ENCODE measurements around the gene G6PC1.
"Not testable (repeated sequence)": the region's sequence is repeated elsewhere in the genome, so short reads cannot be mapped to it uniquely, and the experiment has no call there.

The G6PC1 gene

DNA sequence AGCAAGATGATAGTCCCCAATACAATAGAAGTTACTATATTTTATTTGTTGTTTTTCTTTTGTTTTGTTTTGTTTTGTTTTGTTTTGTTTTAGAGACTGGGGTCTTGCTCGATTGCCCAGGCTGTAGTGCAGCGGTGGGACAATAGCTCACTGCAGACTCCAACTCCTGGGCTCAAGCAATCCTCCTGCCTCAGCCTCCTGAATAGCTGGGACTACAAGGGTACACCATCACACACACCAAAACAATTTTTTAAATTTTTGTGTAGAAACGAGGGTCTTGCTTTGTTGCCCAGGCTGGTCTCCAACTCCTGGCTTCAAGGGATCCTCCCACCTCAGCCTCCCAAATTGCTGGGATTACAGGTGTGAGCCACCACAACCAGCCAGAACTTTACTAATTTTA lies 618 bp upstream of the G6PC1 start:
- ATAC-seq (replicated peaks); H3K36me3 Mint-ChIP-seq (ENCODE audit: insufficient read depth); H3K4me3 Mint-ChIP-seq; DNase-seq; H3K4me1 Mint-ChIP-seq (ENCODE audit: low read depth in 2 of 2); H3K9me3 Mint-ChIP-seq; H3K27ac Mint-ChIP-seq: not testable (repeated sequence)
- H3K27me3 Mint-ChIP-seq: peaks cover 14 to 76% of the 10 kb centered on the region in 2 donors

DNA sequence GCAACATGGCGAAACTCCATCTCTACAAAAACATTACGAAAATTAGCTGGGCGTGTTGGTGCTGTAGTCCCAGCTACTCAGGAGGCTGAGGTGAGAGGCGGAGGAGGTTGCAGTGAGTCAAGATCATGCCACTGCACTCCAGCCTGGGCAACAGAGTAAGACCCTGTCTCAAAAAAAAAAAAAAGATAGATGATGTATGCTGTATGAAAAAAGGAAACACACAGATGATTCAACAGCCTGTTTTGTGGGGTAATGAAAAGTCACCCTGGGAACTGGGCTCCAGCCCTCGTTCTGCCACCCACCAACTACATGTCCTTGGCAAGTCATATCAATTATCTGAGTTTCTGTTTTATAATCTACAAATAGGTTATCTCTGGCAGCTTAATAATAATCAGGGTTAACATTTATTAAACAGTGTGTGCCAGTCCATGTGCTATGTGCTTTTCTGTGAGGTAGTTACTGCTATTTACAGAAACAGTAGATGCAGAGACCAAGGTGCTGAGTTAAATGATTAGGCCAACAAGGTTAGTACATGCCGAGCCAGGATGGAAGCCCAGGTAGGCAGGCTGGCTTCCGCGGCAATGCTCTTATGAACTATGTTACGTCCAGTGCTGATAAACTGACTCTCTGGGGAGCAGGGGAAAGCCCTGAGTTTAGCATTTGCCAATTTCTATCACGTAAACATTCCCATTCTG lies 1.1 kb downstream of the G6PC1 start:
- Mint-ChIP-seq H3K36me3 (ENCODE audit: insufficient read depth) (no peaks in the 10 kb centered on the region), H3K27ac (no peak overlapping the region), H3K4me3 (no peak overlapping the region), H3K4me1 (ENCODE audit: low read depth in 2 of 2) (no peaks in the 10 kb centered on the region), H3K9me3 (no peaks in the 10 kb centered on the region), H3K27me3 (peaks cover 14 to 86% of the 10 kb centered on the region in 2 donors)
- DNase-seq (no peak), ATAC-seq (replicated peaks) (no peak)

DNA sequence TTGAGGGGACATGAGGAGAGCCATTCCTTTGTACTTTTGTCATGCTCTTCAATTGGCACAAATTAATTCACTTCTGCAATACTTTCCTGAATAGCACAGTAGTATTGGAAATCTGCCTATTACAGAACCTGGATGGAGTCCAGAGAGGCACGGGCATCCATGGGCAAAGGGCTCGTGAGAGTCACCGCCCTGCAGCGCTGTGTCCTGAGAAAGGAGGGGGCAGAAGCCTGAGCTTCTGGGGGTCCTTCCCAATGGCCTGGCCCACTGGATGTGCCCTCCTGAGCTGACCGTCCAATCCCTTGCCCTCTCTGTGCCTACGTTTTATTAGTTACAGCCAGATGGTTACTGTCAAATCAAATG lies 3.5 kb downstream of the G6PC1 start:
- no peak overlapping the region for H3K4me3 Mint-ChIP-seq
- no peak for DNase-seq
- H3K4me1 Mint-ChIP-seq (ENCODE audit: low read depth in 2 of 2): no peaks in the 10 kb centered on the region

DNA sequence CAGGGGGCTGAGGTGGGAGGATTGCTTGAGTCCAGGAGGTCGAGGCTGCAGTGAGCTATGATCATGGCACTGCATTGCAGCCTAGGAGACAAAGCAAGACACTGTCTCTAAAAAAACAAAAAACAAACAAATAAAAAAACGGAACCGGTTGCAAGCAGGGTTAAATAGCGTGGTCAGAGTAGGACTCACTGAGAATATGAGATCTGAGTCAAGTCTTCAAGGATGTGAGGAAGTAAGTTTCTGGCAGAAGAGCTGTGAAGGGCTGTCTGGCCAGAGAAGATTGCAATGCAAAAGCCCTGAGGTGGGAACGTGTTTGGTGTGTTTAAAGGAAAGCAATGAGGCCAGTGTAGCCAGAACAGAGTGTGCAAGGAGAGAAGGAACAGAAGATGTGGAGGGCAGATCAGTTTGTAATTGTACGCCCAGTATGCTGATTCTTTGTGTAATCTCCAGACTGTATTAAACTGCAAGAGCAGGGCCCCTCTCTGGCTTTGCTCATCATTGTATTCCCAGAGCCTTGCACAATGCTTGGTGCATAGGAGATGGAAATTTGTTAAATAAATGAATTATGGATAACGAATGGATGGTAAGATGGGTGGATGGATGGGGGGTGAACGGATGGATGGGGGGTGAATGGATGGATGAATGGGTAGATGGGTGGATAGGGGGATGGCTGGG lies 6.3 kb downstream of the G6PC1 start:
- H3K4me1 Mint-ChIP-seq (ENCODE audit: low read depth in 2 of 2): no peaks in the 10 kb centered on the region

More for the DNA sequence above, 3.5 kb downstream of the G6PC1 start:
- Mint-ChIP-seq H3K9me3 (no peaks in the 10 kb centered on the region), H3K27ac (no peak overlapping the region), H3K36me3 (ENCODE audit: insufficient read depth) (no peaks in the 10 kb centered on the region), H3K27me3 (peaks cover 14 to 77% of the 10 kb centered on the region in 2 donors)
- ATAC-seq (replicated peaks): no peak

DNA sequence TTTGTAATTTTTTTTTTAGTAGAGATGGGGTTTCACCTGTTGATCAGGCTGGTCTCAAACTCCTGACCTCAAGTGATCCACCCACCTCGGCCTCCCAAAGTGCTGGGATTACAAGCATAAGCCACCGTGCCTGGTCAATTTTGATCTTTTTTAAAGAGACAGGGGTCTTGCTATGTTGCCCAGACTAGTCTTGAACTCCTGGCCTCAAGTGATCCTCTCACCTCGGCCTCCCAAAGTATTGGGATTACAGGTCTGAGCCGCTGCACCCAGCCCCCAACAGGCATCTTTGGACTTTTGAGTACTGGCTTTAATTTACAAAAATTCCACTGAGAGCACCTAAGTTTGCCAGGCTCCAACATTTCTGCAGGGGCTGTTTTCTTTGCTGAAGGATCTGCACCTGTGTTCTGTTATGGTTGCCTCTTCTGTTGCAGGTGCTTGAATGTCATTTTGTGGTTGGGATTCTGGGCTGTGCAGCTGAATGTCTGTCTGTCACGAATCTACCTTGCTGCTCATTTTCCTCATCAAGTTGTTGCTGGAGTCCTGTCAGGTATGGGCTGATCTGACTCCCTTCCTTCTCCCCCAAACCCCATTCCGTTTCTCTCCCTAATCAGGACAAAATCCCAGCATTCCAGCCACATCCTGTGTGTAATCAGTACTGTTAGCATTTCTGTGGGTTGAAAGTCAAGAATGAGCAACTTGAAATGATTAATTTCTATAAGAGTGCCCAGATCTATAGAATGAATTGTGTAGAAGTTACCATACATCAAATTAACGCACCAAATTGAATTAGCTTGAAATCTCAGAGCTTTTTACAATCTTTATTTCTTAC lies 8.5 kb downstream of the G6PC1 start:
- Mint-ChIP-seq H3K4me1 (ENCODE audit: low read depth in 2 of 2) (no peaks in the 10 kb centered on the region), H3K27ac (no peak overlapping the region), H3K9me3 (no peaks in the 10 kb centered on the region), H3K4me3 (no peak overlapping the region), H3K36me3 (ENCODE audit: insufficient read depth) (no peaks in the 10 kb centered on the region), H3K27me3 (peaks cover 29 to 69% of the 10 kb centered on the region in 2 donors)
- DNase-seq: no peak
- no peak for ATAC-seq (replicated peaks)

More for the DNA sequence above, 6.3 kb downstream of the G6PC1 start:
- no peaks in the 10 kb centered on the region for H3K36me3 Mint-ChIP-seq (ENCODE audit: insufficient read depth)
- no peaks in the 10 kb centered on the region for H3K9me3 Mint-ChIP-seq
- DNase-seq: no peak
- ATAC-seq (replicated peaks): no peak
- no peak overlapping the region for H3K4me3 Mint-ChIP-seq
- peaks cover 32 to 80% of the 10 kb centered on the region in 2 donors for H3K27me3 Mint-ChIP-seq
- no peak overlapping the region for H3K27ac Mint-ChIP-seq

DNA sequence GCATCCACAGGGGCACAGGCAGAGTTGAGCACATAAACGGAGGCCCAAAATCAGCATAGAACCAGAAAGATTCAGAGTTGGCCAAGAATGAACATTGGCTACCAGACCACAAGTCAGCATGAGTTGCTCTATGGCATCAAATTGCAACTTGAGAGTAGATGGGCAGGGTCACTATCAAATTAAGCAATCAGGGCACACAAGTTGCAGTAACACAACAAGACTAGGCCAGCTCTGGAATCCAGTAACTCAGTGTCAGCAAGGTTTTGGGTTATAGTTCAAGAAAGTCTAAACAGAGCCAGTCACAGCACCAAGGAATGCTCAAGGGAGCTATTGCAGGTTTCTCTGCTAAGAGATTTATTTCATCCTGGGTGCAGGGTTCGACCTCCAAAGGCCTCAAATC lies 12.9 kb downstream of the G6PC1 start:
- Mint-ChIP-seq H3K4me3 (no peak overlapping the region), H3K4me1 (ENCODE audit: low read depth in 2 of 2) (no peaks in the 10 kb centered on the region), H3K27me3 (peaks cover 35 to 40% of the 10 kb centered on the region in 2 donors), H3K27ac (no peak overlapping the region), H3K9me3 (no peaks in the 10 kb centered on the region), H3K36me3 (ENCODE audit: insufficient read depth) (no peaks in the 10 kb centered on the region)
- no peak for ATAC-seq (replicated peaks)
- DNase-seq: no peak

DNA sequence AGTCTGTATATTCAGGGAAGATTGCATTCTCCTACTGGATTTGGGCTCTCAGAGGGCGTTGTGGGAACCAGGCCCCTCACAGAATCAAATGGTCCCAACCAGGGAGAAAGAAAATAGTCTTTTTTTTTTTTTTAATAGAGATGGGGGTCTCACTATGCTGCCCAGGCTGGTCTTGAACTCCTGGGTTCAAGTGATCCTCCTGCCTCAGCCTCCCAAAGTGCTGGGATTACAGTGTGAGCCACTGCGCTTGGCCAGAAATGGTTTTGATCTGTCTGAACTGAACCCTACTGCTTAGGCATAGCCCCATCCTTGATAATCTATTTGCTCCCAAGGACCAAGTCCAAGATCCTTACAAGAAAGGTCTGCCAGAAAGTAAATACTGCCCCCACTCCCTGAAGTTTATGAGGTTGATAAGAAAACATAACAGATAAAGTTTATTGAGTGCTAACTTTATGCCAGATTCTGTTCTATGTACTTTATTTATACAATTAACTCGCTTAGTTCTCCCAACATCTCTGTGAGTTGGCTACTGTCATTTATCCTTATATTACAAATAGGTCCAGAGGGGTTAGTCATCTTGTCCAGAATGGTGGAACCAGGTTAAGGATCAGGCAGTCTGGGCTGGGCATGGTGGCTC lies 13.5 kb downstream of the G6PC1 start:
- H3K9me3 Mint-ChIP-seq: no peaks in the 10 kb centered on the region
- no peak overlapping the region for H3K27ac Mint-ChIP-seq
- ATAC-seq (replicated peaks) (no peak), DNase-seq (no peak)
- no peak overlapping the region for H3K4me3 Mint-ChIP-seq
- no peaks in the 10 kb centered on the region for H3K36me3 Mint-ChIP-seq (ENCODE audit: insufficient read depth)
- peaks cover 35 to 39% of the 10 kb centered on the region in 2 donors for H3K27me3 Mint-ChIP-seq
- H3K4me1 Mint-ChIP-seq (ENCODE audit: low read depth in 2 of 2): no peaks in the 10 kb centered on the region

DNA sequence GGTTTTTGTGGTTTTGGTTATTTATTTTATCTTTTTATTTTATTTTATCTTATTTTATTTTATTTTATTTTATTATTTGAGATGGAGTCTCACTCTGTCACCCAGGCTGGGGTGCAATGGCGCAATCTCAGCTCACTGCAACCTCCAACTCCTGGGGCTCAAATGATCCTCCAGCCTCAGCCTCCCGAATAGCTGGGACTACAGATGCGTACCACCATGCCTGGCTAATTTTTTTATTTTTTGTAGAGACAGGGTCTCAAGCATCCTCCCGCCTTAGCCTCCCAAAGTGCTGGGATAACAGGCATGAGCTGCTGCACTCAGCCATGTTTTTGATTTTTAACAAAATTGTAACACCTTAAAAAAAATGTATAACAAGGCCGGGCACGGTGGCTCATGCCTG lies 14.7 kb downstream of the G6PC1 start:
- not testable (repeated sequence) for H3K4me3 Mint-ChIP-seq; ATAC-seq (replicated peaks); H3K4me1 Mint-ChIP-seq (ENCODE audit: low read depth in 2 of 2); H3K27ac Mint-ChIP-seq; DNase-seq; H3K9me3 Mint-ChIP-seq; H3K36me3 Mint-ChIP-seq (ENCODE audit: insufficient read depth)
- H3K27me3 Mint-ChIP-seq: peaks cover 35 to 39% of the 10 kb centered on the region in 2 donors

DNA sequence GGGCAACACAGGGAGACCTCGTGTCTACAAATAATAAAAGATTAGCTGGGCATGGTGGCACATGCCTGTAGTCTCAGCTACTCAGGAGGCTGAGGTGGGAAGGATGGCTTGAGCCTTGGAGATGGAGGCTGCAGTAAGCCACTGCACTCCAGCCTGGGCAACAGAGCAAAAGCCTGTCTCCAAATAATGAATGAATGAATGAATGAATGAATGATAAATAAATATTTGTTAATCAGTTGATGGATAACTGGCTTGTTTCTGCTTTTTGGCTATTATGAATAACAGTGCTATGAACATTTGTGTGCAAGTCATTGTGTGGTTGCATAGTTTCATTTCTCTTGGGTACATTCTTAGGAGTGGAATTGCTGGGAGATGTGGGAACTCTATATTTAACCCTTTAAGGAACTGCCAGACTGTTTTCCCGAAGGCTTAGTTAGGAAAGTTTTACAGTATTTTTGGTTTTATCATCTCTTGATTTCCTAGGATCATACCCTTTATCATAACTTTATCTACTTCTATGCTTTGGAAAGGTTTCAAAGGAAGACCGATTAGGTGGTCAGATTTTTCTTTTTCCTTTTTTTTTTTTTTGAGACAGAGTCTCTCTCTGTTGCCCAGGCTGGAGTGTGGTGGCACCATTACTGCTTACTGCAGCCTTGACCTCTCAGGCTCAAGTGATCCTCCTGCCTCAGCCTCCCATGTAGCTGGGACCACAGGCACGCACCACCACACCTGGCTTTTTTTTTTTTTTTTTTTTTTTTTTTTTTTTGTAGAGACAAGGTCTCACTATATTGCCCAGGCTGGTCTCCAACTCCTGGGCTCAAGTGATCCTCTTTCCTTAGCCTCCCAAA lies 16.0 kb downstream of the G6PC1 start:
- not testable (repeated sequence) for H3K27ac Mint-ChIP-seq; H3K4me3 Mint-ChIP-seq; ATAC-seq (replicated peaks); H3K4me1 Mint-ChIP-seq (ENCODE audit: low read depth in 2 of 2); H3K36me3 Mint-ChIP-seq (ENCODE audit: insufficient read depth); H3K9me3 Mint-ChIP-seq; DNase-seq
- peaks cover 21 to 37% of the 10 kb centered on the region in 2 donors for H3K27me3 Mint-ChIP-seq

DNA sequence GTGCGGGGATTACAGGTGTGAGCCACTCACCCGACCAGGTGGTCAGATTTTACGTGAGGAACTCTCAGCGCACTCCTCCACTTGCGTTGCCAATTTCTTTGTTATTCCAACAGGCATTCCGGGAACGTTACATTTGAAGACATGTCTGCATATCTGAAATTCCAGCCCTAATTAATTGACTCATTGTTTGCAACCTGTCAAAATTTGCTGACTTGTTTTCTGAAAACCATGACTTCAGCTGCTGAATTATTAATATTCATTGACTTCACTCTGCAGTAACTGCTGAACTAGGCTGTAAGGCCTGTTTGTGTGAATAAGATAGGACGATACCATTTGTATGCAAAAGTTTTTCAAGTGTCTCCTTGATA lies 16.6 kb downstream of the G6PC1 start:
- Mint-ChIP-seq H3K27me3 (peaks cover 23 to 32% of the 10 kb centered on the region in 2 donors), H3K27ac (no peak overlapping the region), H3K36me3 (ENCODE audit: insufficient read depth) (no peaks in the 10 kb centered on the region), H3K4me3 (no peak overlapping the region), H3K4me1 (ENCODE audit: low read depth in 2 of 2) (no peaks in the 10 kb centered on the region), H3K9me3 (no peaks in the 10 kb centered on the region)
- ATAC-seq (replicated peaks): no peak
- DNase-seq: no peak

DNA sequence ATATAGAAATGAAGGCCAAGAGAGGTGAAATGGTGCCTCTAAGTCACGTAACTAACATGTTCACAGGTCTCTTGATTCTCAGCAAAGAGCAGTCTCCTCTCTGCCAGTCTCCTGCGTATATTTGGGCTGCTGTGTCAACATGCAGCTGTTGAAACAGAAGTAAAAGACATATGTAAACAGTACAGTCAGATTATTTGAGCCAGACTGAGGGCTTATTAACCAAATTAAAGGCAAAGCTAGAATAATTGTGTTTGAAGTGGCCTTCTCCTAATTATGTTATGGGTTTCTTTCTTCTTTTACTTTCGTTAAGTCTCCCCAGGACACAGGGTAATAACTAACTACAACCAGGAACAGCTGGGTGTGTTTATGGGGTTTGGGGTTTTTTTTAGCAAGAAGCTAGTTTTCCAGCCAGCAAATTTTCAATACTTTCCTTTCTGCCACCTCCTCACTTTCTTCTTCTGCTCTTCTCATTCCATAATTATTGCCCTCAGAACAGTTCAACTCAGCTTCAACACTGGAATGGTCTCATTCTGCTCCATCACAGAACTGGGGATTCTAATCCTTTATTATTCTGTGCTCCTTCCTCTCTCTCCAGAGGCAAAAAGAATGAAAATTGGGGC lies 18.4 kb downstream of the G6PC1 start:
- Mint-ChIP-seq H3K27me3 (peaks cover 33 to 35% of the 10 kb centered on the region in 2 donors), H3K27ac (no peak overlapping the region), H3K36me3 (ENCODE audit: insufficient read depth) (no peaks in the 10 kb centered on the region), H3K9me3 (no peaks in the 10 kb centered on the region), H3K4me3 (no peak overlapping the region), H3K4me1 (ENCODE audit: low read depth in 2 of 2) (no peaks in the 10 kb centered on the region)
- no peak for DNase-seq
- ATAC-seq (replicated peaks): no peak

DNA sequence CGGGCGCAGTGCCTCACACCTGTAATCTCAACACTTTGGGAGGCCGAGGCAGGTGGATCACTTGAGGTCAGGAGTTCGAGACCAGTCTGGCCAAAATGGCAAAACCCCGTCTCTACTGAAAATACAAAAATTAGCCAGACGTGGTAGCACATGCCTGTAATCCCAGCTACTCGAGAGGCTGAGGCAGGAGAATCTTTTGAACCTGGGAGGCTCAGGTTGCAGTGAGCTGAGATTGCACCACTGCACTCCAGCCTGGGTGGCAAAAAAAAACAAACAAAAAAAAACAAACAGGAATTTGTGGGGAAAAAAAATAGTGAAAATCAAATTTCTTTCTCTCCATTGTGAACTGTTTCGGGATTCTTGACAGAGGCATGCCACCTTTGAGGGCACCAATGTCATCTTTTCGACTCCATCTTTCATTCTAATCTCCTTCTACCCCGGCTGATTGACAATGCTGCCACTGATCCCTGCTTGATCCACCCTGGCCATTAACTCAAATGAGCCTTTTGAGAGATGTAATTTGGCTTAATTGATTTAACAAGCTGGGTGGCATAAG lies 19.0 kb downstream of the G6PC1 start:
- not testable (repeated sequence) for ATAC-seq (replicated peaks); H3K4me1 Mint-ChIP-seq (ENCODE audit: low read depth in 2 of 2); H3K27ac Mint-ChIP-seq; DNase-seq; H3K36me3 Mint-ChIP-seq (ENCODE audit: insufficient read depth); H3K4me3 Mint-ChIP-seq; H3K9me3 Mint-ChIP-seq
- peaks cover 33 to 35% of the 10 kb centered on the region in 2 donors for H3K27me3 Mint-ChIP-seq

Measured in effector memory CD8-positive, alpha-beta T cell (primary cell).